Subcutaneous abdominal adipose tissue (tissue), 5 donors: Measurements from ENCODE around the gene GP1BB.
"Not testable (repeated sequence)": the region's sequence is repeated elsewhere in the genome, so short reads cannot be mapped to it uniquely, and the experiment has no call there.

Experiments used
- H3K27ac ChIP-seq: one replicate; pipeline ENCODE4 v1.7.0; 2013; ENCODE audit warnings: low read depth, mild to moderate bottlenecking, inconsistent platforms, low read length, moderate library complexity
- H3K27me3 ChIP-seq, 5 donors: one replicate each; pipeline ENCODE4 v1.7.0; 2013; ENCODE audit warnings: low read length in 5 of 5, inconsistent platforms in 1 of 5; ENCODE audit not compliant: control insufficient read depth in 5 of 5, insufficient read depth in 4 of 5
- H3K36me3 ChIP-seq, 5 donors: one replicate each; pipeline ENCODE4 v1.7.0; 2013; ENCODE audit warnings: low read length in 5 of 5; ENCODE audit not compliant: control insufficient read depth in 5 of 5, insufficient read depth in 5 of 5
- H3K4me1 ChIP-seq, 5 donors: one replicate each; pipeline ENCODE4 v1.7.0; 2013; ENCODE audit warnings: low read length in 5 of 5, mild to moderate bottlenecking in 3 of 5, moderate library complexity in 1 of 5; ENCODE audit not compliant: control insufficient read depth in 5 of 5, insufficient read depth in 5 of 5
- H3K4me3 ChIP-seq, 5 donors: one replicate each; pipeline ENCODE4 v1.7.0; 2013; ENCODE audit warnings: low read length in 5 of 5, low read depth in 1 of 5
- H3K9ac ChIP-seq, 5 donors: one replicate each; pipeline ENCODE4 v1.7.0; 2013; ENCODE audit warnings: low read length in 5 of 5, mild to moderate bottlenecking in 4 of 5, moderate library complexity in 3 of 5
- H3K9me3 ChIP-seq, 5 donors: one replicate each; pipeline ENCODE4 v1.7.0; 2013; ENCODE audit warnings: low read length in 5 of 5; ENCODE audit not compliant: control insufficient read depth in 5 of 5
- donor health status: healthy.
- donor health status: healthy.
- donor health status: healthy.
- donor health status: healthy.
- donor health status: healthy.

The GP1BB gene

GRCh38 chr22:19693581-19693980 lies 29.8 kb upstream of the GP1BB start:
- no peak overlapping the region for H3K27ac ChIP-seq
- no peak overlapping the region for H3K4me3 ChIP-seq
- H3K9me3 ChIP-seq, result no peaks in the 10 kb centered on the region
- H3K4me1 ChIP-seq, result peaks cover 0 to 19% (median 8%) of the 10 kb centered on the region in 5 donors
- H3K36me3 ChIP-seq, result no peaks in the 10 kb centered on the region
- no peak overlapping the region for H3K9ac ChIP-seq
- peaks cover under 1 to 18% (median 10%) of the 10 kb centered on the region in 5 donors for H3K27me3 ChIP-seq

- Histone ChIP-seq H3K27me3 (peaks cover 0 to 14% (median 7%) of the 10 kb centered on the region in 5 donors), H3K27ac (no peak overlapping the region), H3K4me1 (peaks cover 0 to 18% (median 8%) of the 10 kb centered on the region in 5 donors), H3K4me3 (no peak overlapping the region), H3K9me3 (no peaks in the 10 kb centered on the region), H3K36me3 (no peaks in the 10 kb centered on the region), H3K9ac (no peak overlapping the region)
Observed at GRCh38 chr22:19693981-19694670, 29.2 kb upstream of the GP1BB start.

- Histone ChIP-seq H3K27ac (no peak overlapping the region), H3K27me3 (peaks cover 0 to 12% (median 3%) of the 10 kb centered on the region in 5 donors), H3K9ac (no peak overlapping the region), H3K4me3 (no peak overlapping the region), H3K9me3 (no peaks in the 10 kb centered on the region), H3K4me1 (peaks cover 0 to 18% (median 8%) of the 10 kb centered on the region in 5 donors), H3K36me3 (no peaks in the 10 kb centered on the region)
Observed at GRCh38 chr22:19694696-19695095, 28.6 kb upstream of the GP1BB start.

GRCh38 chr22:19696504-19697276 lies 26.6 kb upstream of the GP1BB start:
- Histone ChIP-seq H3K9me3 (no peaks in the 10 kb centered on the region), H3K4me1 (peaks cover 0 to 5% (median 3%) of the 10 kb centered on the region in 5 donors)

GRCh38 chr22:19697871-19698270 lies 25.5 kb upstream of the GP1BB start:
- not testable (repeated sequence) for H3K4me3 ChIP-seq, H3K9ac ChIP-seq, H3K9me3 ChIP-seq, H3K27me3 ChIP-seq, H3K27ac ChIP-seq, H3K4me1 ChIP-seq, H3K36me3 ChIP-seq

More at GRCh38 chr22:19696504-19697276, 26.6 kb upstream of the GP1BB start:
- H3K27ac ChIP-seq, result no peak overlapping the region
- peaks cover 0 to 3% (median 0%) of the 10 kb centered on the region in 5 donors for H3K27me3 ChIP-seq
- no peaks in the 10 kb centered on the region for H3K36me3 ChIP-seq
- no peak overlapping the region for H3K4me3 ChIP-seq
- no peak overlapping the region for H3K9ac ChIP-seq

GRCh38 chr22:19700790-19701419 lies 22.4 kb upstream of the GP1BB start:
- Histone ChIP-seq H3K9ac (no peak overlapping the region), H3K27ac (no peak overlapping the region), H3K4me1 (no peaks in the 10 kb centered on the region), H3K4me3 (no peak overlapping the region), H3K27me3 (peaks cover 3 to 14% (median 13%) of the 10 kb centered on the region in 5 donors), H3K9me3 (no peaks in the 10 kb centered on the region), H3K36me3 (no peaks in the 10 kb centered on the region)

- no peak overlapping the region for H3K27ac ChIP-seq
- H3K9me3 ChIP-seq, result no peaks in the 10 kb centered on the region
- peaks cover under 1 to 14% (median 13%) of the 10 kb centered on the region in 5 donors for H3K27me3 ChIP-seq
- no peaks in the 10 kb centered on the region for H3K36me3 ChIP-seq
- no peak overlapping the region for H3K4me3 ChIP-seq
- H3K4me1 ChIP-seq, result no peaks in the 10 kb centered on the region
- H3K9ac ChIP-seq, result no peak overlapping the region
Observed at GRCh38 chr22:19701420-19702145, 21.8 kb upstream of the GP1BB start.

- Histone ChIP-seq H3K36me3 (no peaks in the 10 kb centered on the region), H3K4me1 (peaks cover 0 to 8% (median 6%) of the 10 kb centered on the region in 5 donors), H3K4me3 (no peak overlapping the region), H3K9me3 (no peaks in the 10 kb centered on the region), H3K9ac (no peak overlapping the region), H3K27me3 (peaks cover 0 to 21% (median 15%) of the 10 kb centered on the region in 5 donors), H3K27ac (no peak overlapping the region)
Observed at GRCh38 chr22:19703869-19704268, 19.5 kb upstream of the GP1BB start.

GRCh38 chr22:19704355-19705015 lies 18.9 kb upstream of the GP1BB start:
- H3K27me3 ChIP-seq, result peaks cover 0 to 21% (median 17%) of the 10 kb centered on the region in 5 donors
- H3K4me3 ChIP-seq, result no peak overlapping the region
- H3K27ac ChIP-seq, result no peak overlapping the region

More at GRCh38 chr22:19704355-19705015, 18.9 kb upstream of the GP1BB start:
- H3K4me1 ChIP-seq, result peaks cover 0 to 14% (median 13%) of the 10 kb centered on the region in 5 donors
- H3K36me3 ChIP-seq, result no peaks in the 10 kb centered on the region
- H3K9ac ChIP-seq, result no peak overlapping the region
- H3K9me3 ChIP-seq, result no peaks in the 10 kb centered on the region
